ENCODE measurements around the gene RNASE8. TPM values are rescaled to one million over a fixed set of nuclear protein-coding genes. Genes with fewer than 3 reads are reported as not detected.

Gene RNASE8
- polyA plus RNA-seq, 3 donors, result not detected

DNA sequence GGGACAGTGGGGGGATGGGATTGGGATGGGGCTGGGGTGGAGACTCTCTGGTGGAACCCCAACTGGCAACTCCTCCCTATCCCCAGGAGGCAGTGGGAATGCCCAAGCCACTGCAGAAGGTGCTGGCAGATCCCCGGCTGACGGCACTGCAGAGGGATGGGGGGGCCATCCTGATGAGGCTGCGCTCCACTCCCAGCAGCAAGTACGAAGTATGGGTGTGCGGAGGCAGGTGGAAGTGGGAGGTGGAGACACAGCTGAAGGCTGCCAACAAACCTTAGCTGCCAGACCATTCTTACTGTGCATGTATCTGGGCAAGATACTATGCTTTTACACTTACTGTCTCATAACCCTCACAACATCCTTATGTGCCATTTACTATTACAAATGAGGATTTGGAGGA lies 20.7 kb downstream of the RNASE8 start:
- TF ChIP-seq, protein P1, sequence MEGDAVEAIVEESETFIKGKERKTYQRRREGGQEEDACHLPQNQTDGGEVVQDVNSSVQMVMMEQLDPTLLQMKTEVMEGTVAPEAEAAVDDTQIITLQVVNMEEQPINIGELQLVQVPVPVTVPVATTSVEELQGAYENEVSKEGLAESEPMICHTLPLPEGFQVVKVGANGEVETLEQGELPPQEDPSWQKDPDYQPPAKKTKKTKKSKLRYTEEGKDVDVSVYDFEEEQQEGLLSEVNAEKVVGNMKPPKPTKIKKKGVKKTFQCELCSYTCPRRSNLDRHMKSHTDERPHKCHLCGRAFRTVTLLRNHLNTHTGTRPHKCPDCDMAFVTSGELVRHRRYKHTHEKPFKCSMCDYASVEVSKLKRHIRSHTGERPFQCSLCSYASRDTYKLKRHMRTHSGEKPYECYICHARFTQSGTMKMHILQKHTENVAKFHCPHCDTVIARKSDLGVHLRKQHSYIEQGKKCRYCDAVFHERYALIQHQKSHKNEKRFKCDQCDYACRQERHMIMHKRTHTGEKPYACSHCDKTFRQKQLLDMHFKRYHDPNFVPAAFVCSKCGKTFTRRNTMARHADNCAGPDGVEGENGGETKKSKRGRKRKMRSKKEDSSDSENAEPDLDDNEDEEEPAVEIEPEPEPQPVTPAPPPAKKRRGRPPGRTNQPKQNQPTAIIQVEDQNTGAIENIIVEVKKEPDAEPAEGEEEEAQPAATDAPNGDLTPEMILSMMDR (IDR thresholded peaks at IDR 0.05), result no peak
- Mint-ChIP-seq H3K27me3 (ENCODE audit: low read depth in 3 of 3) (peaks cover 0 to 2% (median under 1%) of the 10 kb centered on the region in 3 donors), H3K4me1 (peaks cover 3% of the 10 kb centered on the region), H3K36me3 (peaks cover 82 to 98% of the 10 kb centered on the region in 2 donors), H3K9me3 (peaks cover 0 to 3% (median 0%) of the 10 kb centered on the region in 7 donors), H3K4me3 (no peak overlapping the region), H3K27ac (no peak overlapping the region)
- no CpG with 5 or more reads among the region's 5 CpGs for WGBS (ENCODE audit: insufficient coverage)
- intact Hi-C loops (cut with micrococcal nuclease), result no loop called here
- peaks cover 0 to under 1% of the 10 kb centered on the region in 2 donors for H3K4me1 ChIP-seq (ENCODE audit: control insufficient read depth in 1 of 2, insufficient read depth in 2 of 2, low read length in 2 of 2)
- no peak for DNase-seq
- H3K4me3 ChIP-seq (replicated peaks in 1 of 3; ENCODE audit: low read depth in 2 of 3, low read length in 3 of 3), result no peak overlapping the region
- no peak overlapping the region for H3K9ac ChIP-seq (ENCODE audit: insufficient read depth, low read length, poor library complexity, severe bottlenecking)
- peaks cover 14% of the 10 kb centered on the region for H3K79me2 ChIP-seq (ENCODE audit: insufficient read depth, low read length)
- no peaks in the 10 kb centered on the region for H3K9me3 ChIP-seq (replicated peaks in 1 of 2; ENCODE audit: control insufficient read depth in 1 of 2, insufficient read depth in 1 of 2, low read length in 2 of 2)
- H3K27ac ChIP-seq (ENCODE audit: low read depth in 1 of 2, low read length in 2 of 2), result peak overlapping the region in 1 of 2 donors; percentile 32
- no peaks in the 10 kb centered on the region for H3K27me3 ChIP-seq (ENCODE audit: control insufficient read depth in 2 of 2, insufficient read depth in 2 of 2, low read length in 2 of 2)
- H3K4me2 ChIP-seq (replicated peaks; ENCODE audit: extremely low read depth, low read length, poor library complexity, severe bottlenecking), result no peak overlapping the region
- H4K20me1 ChIP-seq (ENCODE audit: insufficient read depth, low read length), result peaks cover 11% of the 10 kb centered on the region
- H2AFZ ChIP-seq (ENCODE audit: insufficient read depth, low read depth, low read length, poor library complexity, severe bottlenecking), result no peak overlapping the region
- peaks cover 97 to 100% of the 10 kb centered on the region in 2 donors for H3K36me3 ChIP-seq (replicated peaks in 1 of 2; ENCODE audit: control insufficient read depth in 1 of 2, insufficient read depth in 2 of 2, low read length in 2 of 2)

DNA sequence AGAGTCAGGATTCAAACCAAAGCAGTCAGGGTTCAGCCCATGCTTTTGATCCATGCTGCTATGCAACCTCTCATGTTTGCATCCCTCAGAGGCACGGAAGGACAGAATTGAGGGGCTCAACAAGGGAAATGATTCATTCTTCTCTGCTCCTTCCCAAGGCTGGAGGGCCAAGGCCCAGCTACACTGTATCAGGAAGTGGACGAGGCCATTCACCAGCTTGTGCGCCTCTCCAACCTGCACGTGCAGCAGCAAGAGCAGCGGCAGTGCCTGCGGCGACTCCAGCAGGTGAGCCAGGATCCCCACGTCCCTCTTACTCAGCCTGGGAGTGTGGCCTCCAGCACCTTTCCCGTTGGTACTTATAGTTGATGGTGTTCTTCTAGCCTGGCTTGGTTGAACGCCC lies 21.1 kb downstream of the RNASE8 start:
- peaks cover under 1 to 4% of the 10 kb centered on the region in 2 donors for H3K4me1 ChIP-seq (ENCODE audit: control insufficient read depth in 1 of 2, insufficient read depth in 2 of 2, low read length in 2 of 2)
- intact Hi-C loops (cut with micrococcal nuclease), result no loop called here
- H3K27me3 Mint-ChIP-seq (ENCODE audit: low read depth in 3 of 3), result peaks cover 0 to 2% (median 0%) of the 10 kb centered on the region in 3 donors
- no peak overlapping the region for H2AFZ ChIP-seq (ENCODE audit: insufficient read depth, low read depth, low read length, poor library complexity, severe bottlenecking)
- TF ChIP-seq, protein P1 (IDR thresholded peaks at IDR 0.05), result no peak
- H3K27me3 ChIP-seq (ENCODE audit: control insufficient read depth in 2 of 2, insufficient read depth in 2 of 2, low read length in 2 of 2), result no peaks in the 10 kb centered on the region
- peaks cover 10% of the 10 kb centered on the region for H3K79me2 ChIP-seq (ENCODE audit: insufficient read depth, low read length)
- no peaks in the 10 kb centered on the region for H3K9me3 ChIP-seq (replicated peaks in 1 of 2; ENCODE audit: control insufficient read depth in 1 of 2, insufficient read depth in 1 of 2, low read length in 2 of 2)
- DNase-seq, result no peak
- no peak overlapping the region for H3K27ac Mint-ChIP-seq
- peaks cover 11% of the 10 kb centered on the region for H4K20me1 ChIP-seq (ENCODE audit: insufficient read depth, low read length)
- no peak overlapping the region for H3K4me3 Mint-ChIP-seq
- no peak overlapping the region for H3K9ac ChIP-seq (ENCODE audit: insufficient read depth, low read length, poor library complexity, severe bottlenecking)
- H3K27ac ChIP-seq (ENCODE audit: low read depth in 1 of 2, low read length in 2 of 2), result peak overlapping the region in 1 of 2 donors; percentile 32
- H3K4me3 ChIP-seq (replicated peaks in 1 of 3; ENCODE audit: low read depth in 2 of 3, low read length in 3 of 3), result no peak overlapping the region
- H3K36me3 Mint-ChIP-seq, result peaks cover 78 to 97% of the 10 kb centered on the region in 2 donors
- 96% methylated on average over 4 of the region's 10 CpGs for WGBS (ENCODE audit: insufficient coverage)
- H3K4me1 Mint-ChIP-seq, result no peaks in the 10 kb centered on the region
- no peak overlapping the region for H3K4me2 ChIP-seq (replicated peaks; ENCODE audit: extremely low read depth, low read length, poor library complexity, severe bottlenecking)
- H3K9me3 Mint-ChIP-seq, result peaks cover 0 to 1% (median 0%) of the 10 kb centered on the region in 7 donors
- H3K36me3 ChIP-seq (replicated peaks in 1 of 2; ENCODE audit: control insufficient read depth in 1 of 2, insufficient read depth in 2 of 2, low read length in 2 of 2), result peaks cover 96 to 100% of the 10 kb centered on the region in 2 donors

Measured in CD14-positive monocyte (primary cell).